Activated naive CD4-positive, alpha-beta T cell treated with anti-CD3 and anti-CD28 coated beads, Interleukin-2, amount 10 ng/mL, durations not matched to agents 7 days and 5 days (primary cell): ENCODE data around the gene PRKAG2.

Experiments
- CTCF ChIA-PET: fragments of 350-600 bp; sonication (Branson Sonifier 250); formaldehyde crosslinking; loops from one replicate; lab custom pipeline; 2021; ENCODE audit warnings: antibody characterized with exemption; lab: Charles Lee
- DNase-seq: peaks from one replicate; pipeline ENCODE4 v3.0.0-alpha.2; 2020
- H3K27ac Mint-ChIP-seq: one replicate; pipeline ENCODE4 v1.8.0; 2021; ENCODE audit warnings: mild to moderate bottlenecking, moderate library complexity, mixed read lengths
- H3K27me3 Mint-ChIP-seq: one replicate; pipeline ENCODE4 v1.8.0; 2021; ENCODE audit warnings: mild to moderate bottlenecking, mixed read lengths
- H3K36me3 Mint-ChIP-seq: one replicate; pipeline ENCODE4 v1.8.0; 2021; ENCODE audit warnings: mixed read lengths
- H3K4me1 Mint-ChIP-seq: one replicate; pipeline ENCODE4 v1.8.0; 2021; ENCODE audit warnings: mixed read lengths
- H3K4me3 Mint-ChIP-seq: one replicate; pipeline ENCODE4 v1.8.0; 2021; ENCODE audit warnings: mild to moderate bottlenecking, moderate library complexity, mixed read lengths
- H3K9me3 Mint-ChIP-seq: one replicate; pipeline ENCODE4 v1.8.0; 2021; ENCODE audit warnings: mixed read lengths

PRKAG2 gene

DNA sequence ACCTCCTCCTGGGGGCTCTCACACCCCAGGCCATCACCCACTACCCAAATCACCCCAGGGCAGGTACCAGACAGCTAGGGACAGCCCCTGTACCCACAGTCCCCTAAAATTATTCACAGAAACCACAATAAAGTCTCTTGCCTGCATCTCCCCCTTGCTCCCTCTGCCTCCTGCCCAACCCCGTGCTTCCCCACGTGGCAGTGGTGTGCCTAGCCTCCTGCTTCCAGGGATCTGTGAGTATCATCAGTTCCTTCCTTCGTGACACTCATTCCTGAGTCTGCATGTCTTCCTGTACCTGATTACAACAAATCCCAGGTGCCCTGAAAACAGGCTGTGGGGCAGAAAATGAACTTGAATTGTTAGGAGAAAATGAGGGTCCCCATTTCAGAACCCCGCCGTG is 61.5 kb downstream of the PRKAG2 start:
- no peak overlapping the region for H3K4me3 Mint-ChIP-seq
- H3K36me3 Mint-ChIP-seq: no peaks in the 10 kb centered on the region
- DNase-seq: no peak
- H3K27ac Mint-ChIP-seq: no peak overlapping the region
- no peaks in the 10 kb centered on the region for H3K27me3 Mint-ChIP-seq
- H3K4me1 Mint-ChIP-seq: no peaks in the 10 kb centered on the region
- no peaks in the 10 kb centered on the region for H3K9me3 Mint-ChIP-seq
- CTCF ChIA-PET: no interaction called here

DNA sequence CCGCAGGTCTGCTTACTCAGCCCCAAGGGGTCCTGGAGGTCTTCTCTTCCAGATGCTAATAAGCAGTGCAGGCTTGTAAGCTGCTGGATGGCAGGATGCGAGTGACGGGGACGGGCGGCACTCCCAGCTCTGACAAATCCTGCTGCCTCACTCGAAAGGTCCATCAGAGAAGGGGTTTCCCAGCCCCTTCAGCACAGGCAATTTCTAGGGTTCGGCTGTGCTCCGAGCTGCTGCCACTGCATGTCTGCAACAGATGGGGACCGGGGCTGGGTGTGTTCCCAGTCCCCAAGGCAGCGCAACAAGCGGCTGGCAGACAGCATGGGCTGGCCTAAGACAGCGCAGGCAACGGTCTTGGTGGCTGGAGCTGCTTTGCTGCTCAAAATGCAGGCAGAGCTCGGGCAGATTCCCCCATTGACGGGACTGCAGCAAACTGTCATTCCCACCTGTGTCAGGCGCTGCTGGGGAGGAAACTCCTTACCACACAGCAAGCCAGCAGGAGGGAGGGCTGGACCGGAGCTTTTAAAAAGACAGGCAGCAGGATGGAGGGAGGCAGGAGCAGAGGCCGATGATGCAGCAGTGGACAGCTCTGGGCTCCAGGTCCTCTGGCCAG is 62.4 kb downstream of the PRKAG2 start:
- Mint-ChIP-seq H3K27me3 (no peaks in the 10 kb centered on the region), H3K36me3 (no peaks in the 10 kb centered on the region)

DNA sequence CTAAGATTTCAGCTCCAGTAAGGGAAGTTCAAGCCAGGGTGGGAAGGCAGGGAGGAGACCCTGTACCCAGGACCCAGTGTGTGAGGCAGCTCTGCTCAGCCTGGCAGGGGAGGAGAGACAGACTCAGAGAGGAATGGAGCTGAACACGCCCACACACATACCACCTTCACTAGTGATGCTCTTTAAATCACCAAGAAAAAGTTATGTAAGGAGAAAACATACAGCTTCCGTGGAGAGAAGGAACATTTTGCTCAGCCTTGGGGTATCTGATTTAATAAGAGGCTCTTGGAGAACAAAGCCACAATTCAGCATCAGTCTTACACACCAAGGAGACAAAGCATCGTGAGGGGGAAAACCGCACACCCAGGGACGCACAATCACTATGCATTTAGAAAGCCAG is 62.9 kb downstream of the PRKAG2 start:
- Mint-ChIP-seq H3K27ac (no peak overlapping the region), H3K27me3 (no peaks in the 10 kb centered on the region), H3K9me3 (no peaks in the 10 kb centered on the region), H3K4me1 (no peaks in the 10 kb centered on the region), H3K36me3 (no peaks in the 10 kb centered on the region), H3K4me3 (no peak overlapping the region)
- DNase-seq: no peak
- CTCF ChIA-PET: no interaction called here

More for the DNA sequence above, 62.4 kb downstream of the PRKAG2 start:
- Mint-ChIP-seq H3K4me1 (no peaks in the 10 kb centered on the region), H3K9me3 (no peaks in the 10 kb centered on the region), H3K27ac (no peak overlapping the region), H3K4me3 (no peak overlapping the region)
- no peak for DNase-seq
- CTCF ChIA-PET: no interaction called here

DNA sequence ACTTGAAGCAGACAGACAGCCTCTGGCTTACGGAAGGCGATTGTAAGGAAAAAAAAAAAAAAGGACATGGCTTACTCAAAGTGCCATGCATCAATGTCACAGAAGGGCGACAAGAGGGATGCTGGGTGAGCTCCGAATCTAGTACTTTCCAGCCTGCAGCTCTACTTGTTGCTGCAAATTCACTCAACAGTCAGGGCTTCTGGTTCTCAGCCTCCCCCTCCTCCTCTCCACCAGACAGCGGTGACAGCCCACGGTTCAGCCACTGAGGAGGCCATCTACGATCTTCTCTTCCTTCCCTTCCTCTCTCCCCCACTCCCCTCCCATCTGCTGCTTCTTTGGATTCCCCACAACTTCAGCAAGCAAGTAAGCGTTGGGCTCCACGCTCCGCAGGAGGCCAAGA is 63.5 kb downstream of the PRKAG2 start:
- no peaks in the 10 kb centered on the region for H3K36me3 Mint-ChIP-seq
- no peak for DNase-seq
- no peaks in the 10 kb centered on the region for H3K9me3 Mint-ChIP-seq
- no peaks in the 10 kb centered on the region for H3K4me1 Mint-ChIP-seq
- H3K4me3 Mint-ChIP-seq: no peak overlapping the region
- no peaks in the 10 kb centered on the region for H3K27me3 Mint-ChIP-seq
- CTCF ChIA-PET: no interaction called here
- no peak overlapping the region for H3K27ac Mint-ChIP-seq

GRCh38 chr7:151812967-151813366 is 63.9 kb downstream of the PRKAG2 start:
- H3K9me3 Mint-ChIP-seq: no peaks in the 10 kb centered on the region
- no peak overlapping the region for H3K27ac Mint-ChIP-seq
- no peak for DNase-seq
- no peaks in the 10 kb centered on the region for H3K36me3 Mint-ChIP-seq
- H3K27me3 Mint-ChIP-seq: no peaks in the 10 kb centered on the region
- no peak overlapping the region for H3K4me3 Mint-ChIP-seq
- no peaks in the 10 kb centered on the region for H3K4me1 Mint-ChIP-seq
- CTCF ChIA-PET: no interaction called here

DNA sequence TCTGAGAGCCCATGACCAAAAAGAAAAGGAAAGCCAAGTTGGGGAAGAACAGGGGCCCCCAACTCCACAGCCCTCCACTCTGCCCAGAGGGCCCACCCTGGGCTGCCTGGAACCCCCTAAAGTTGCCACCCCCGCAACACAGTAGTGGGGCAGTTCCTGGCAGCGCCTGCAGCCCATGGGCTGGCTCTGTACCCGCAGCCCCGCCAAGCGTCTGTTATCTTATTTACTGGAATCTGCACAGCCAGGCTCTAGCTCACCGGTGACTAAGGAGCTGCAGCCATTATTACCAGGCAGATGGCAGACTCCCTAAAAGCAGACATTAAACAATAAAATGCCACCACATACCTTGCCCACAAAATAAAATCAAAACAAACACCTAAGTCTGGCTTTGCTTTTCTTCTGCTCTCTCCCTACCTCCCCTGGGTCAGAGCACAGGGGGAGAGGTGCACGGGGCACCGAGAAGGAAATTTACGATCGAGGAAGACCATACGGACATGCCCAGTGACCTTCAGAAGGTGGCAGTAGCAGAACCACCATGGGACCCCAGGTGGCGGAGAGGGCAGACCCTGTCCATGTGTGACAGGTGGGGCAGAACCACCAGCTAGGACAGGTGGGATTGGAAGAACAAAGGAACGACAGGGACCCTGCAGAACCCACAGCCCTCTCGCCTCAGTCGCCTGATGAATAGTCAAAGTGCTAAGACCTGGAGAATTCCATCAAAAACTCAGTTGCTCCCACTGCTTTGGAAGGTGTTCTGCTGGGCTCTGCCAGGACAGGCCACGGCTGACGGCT is 66.3 kb downstream of the PRKAG2 start:
- no peak overlapping the region for H3K4me3 Mint-ChIP-seq
- CTCF ChIA-PET: interaction anchor here (1.2 kb wide), 1 partner anchor 28 kb away, joined by 4 read pairs; no protein-coding TSS in a partner anchor
- no peak overlapping the region for H3K27ac Mint-ChIP-seq
- H3K9me3 Mint-ChIP-seq: no peaks in the 10 kb centered on the region
- no peaks in the 10 kb centered on the region for H3K4me1 Mint-ChIP-seq
- DNase-seq: no peak
- no peaks in the 10 kb centered on the region for H3K36me3 Mint-ChIP-seq
- no peaks in the 10 kb centered on the region for H3K27me3 Mint-ChIP-seq

GRCh38 chr7:151809864-151810170 is 67.1 kb downstream of the PRKAG2 start:
- no peak overlapping the region for H3K27ac Mint-ChIP-seq
- CTCF ChIA-PET: interaction anchor here (1.2 kb wide), 1 partner anchor 27 kb away, joined by 4 read pairs; no protein-coding TSS in a partner anchor
- no peak overlapping the region for H3K4me3 Mint-ChIP-seq
- H3K27me3 Mint-ChIP-seq: no peaks in the 10 kb centered on the region
- H3K4me1 Mint-ChIP-seq: no peaks in the 10 kb centered on the region
- H3K36me3 Mint-ChIP-seq: no peaks in the 10 kb centered on the region
- no peak for DNase-seq
- no peaks in the 10 kb centered on the region for H3K9me3 Mint-ChIP-seq

DNA sequence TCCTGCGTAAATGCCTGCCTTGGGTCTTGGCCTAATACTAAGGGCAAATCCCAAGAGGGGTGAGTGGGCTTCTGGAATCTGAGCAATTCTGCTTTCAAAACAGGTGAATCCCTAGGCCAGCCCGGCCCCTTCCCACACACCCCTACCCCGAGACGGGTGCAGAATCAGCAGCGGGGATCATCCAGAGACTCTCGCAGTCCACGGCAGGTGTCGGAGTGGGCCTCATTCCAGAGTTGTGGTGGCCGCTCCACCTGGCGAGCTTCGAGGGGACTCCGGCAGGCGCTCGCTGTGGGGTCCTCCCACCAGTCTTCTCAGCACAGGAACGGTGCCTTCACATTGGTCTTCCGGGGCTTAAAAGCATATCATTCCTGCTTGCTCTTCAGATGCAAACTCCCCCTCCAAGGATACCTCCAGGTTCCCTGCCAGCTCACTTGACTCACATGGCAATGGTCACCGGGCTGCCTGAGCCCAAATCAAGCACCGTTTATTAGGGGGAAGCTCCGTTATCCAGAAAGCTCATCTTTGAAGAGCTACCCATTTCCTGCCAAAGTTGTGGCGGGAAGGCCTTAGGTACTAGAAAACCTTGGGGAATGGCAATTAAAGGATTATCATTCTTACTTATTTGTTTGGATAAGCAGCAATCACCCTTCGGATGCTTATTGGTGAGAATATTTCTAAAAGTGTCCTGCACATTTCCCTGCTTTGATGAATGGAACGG is 67.6 kb downstream of the PRKAG2 start:
- H3K9me3 Mint-ChIP-seq: no peaks in the 10 kb centered on the region
- no peak overlapping the region for H3K27ac Mint-ChIP-seq
- no peaks in the 10 kb centered on the region for H3K4me1 Mint-ChIP-seq
- no peak for DNase-seq
- H3K4me3 Mint-ChIP-seq: no peak overlapping the region
- H3K27me3 Mint-ChIP-seq: no peaks in the 10 kb centered on the region
- H3K36me3 Mint-ChIP-seq: no peaks in the 10 kb centered on the region
- CTCF ChIA-PET: interaction anchor here (1.2 kb wide), 1 partner anchor 27 kb away, joined by 4 read pairs; no protein-coding TSS in a partner anchor

DNA sequence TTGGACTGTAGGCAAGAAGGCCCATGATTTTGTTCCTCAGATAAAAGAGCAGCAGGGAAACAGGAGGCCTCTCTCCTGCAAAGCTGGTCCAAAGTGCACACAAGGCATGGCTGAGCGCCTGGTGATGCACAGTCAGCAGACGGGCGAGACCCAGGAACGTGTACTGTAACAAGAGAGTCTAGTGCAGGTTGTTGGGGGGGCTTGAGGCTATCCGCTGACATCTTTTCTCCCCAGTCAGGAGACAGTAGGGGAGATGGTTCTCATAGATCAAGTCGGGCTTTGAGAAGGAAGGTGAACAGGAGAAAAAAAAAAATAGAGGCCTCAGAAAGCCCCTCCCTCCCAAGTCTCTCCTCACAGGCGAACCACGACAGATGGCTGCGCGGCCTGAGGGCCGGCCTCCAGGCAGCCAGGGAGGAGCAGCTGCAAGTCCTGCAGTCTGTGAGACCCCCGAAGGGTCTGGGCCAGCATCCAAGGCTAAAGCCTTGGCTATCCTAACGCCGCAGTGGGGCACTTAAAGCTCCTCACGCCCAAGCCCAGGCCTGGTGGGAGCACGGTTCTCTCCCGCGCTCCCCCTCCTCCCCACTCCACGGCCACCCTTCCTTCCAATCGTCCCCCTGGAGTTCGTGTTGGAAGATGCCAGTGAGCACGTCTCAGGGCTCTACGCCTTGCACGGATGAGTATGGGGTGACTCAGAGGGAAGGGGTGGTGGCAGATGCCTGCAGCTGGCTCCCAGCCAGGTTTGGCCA is 68.3 kb downstream of the PRKAG2 start:
- CTCF ChIA-PET: no interaction called here
- Mint-ChIP-seq H3K9me3 (no peaks in the 10 kb centered on the region), H3K27ac (no peak overlapping the region), H3K4me1 (no peaks in the 10 kb centered on the region), H3K27me3 (no peaks in the 10 kb centered on the region), H3K36me3 (no peaks in the 10 kb centered on the region), H3K4me3 (no peak overlapping the region)
- no peak for DNase-seq

- Mint-ChIP-seq H3K27me3 (no peaks in the 10 kb centered on the region), H3K4me1 (no peaks in the 10 kb centered on the region)
Measured at GRCh38 chr7:151807846-151808245, 69.1 kb downstream of the PRKAG2 start.

DNA sequence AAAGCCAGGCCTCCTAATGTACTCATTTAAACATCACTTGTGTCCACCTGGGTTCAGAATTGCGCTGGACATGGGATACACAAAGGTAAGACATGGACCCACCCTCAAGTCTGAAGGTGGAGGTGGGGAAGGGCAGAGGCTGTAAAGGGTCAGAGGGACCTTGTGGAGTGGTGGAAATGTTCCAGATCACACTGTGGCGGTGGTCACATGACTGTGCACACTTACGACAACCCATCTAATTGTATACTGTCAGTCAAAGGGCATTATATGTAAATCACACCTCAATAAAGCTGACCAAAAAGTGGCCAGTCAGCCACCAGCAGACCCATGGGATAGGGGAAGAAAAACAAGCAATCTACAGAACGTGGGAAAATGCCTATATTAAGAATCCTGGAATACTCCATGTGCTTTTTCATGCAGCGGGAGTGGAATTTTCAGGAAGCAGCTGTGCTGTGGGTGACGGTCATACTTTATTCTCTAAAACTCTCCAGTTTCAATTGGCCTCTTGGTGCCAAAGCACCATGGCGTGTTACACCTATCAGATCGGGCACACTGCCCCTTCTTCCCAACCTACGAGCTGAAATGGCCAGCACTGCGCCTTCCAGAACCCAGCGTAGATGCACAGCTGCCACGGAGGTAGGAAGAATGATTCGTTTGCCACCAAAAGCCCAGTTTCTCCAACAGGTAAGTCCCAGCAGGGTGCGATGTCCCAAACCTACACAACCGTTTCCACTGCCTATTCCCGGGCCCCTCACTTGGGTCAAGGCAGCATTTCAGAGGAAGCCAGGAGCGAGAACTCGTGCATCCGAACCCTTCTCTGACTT is 69.8 kb downstream of the PRKAG2 start:
- no peaks in the 10 kb centered on the region for H3K36me3 Mint-ChIP-seq
- CTCF ChIA-PET: no interaction called here
- H3K27ac Mint-ChIP-seq: no peak overlapping the region
- no peak for DNase-seq
- H3K9me3 Mint-ChIP-seq: no peaks in the 10 kb centered on the region
- no peaks in the 10 kb centered on the region for H3K27me3 Mint-ChIP-seq
- H3K4me1 Mint-ChIP-seq: no peaks in the 10 kb centered on the region
- H3K4me3 Mint-ChIP-seq: no peak overlapping the region

More at GRCh38 chr7:151807846-151808245, 69.1 kb downstream of the PRKAG2 start:
- Mint-ChIP-seq H3K36me3 (no peaks in the 10 kb centered on the region), H3K27ac (no peak overlapping the region), H3K9me3 (no peaks in the 10 kb centered on the region), H3K4me3 (no peak overlapping the region)
- no peak for DNase-seq
- CTCF ChIA-PET: no interaction called here

DNA sequence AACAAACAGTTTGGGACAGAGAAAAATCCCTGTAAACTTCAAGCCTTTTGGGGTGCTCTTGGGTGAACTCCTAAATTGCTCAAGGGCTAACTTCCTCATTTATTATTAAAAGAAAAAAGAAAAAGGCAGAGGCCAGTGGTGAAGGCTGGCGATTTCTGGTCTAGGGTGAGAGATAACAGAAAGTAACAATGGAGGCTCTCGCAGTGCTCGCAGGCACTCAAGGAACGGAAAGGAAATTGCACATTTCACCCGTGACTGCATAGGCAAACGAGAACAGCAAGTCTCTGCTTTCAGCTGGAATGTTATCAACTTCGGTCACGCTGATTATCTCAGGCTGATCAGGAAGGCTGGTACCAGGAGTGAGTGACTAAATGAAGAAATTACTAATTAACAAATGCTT is 70.7 kb downstream of the PRKAG2 start:
- no peaks in the 10 kb centered on the region for H3K9me3 Mint-ChIP-seq
- no peak overlapping the region for H3K4me3 Mint-ChIP-seq
- CTCF ChIA-PET: no interaction called here

GRCh38 chr7:151805191-151805590 is 71.7 kb downstream of the PRKAG2 start:
- Mint-ChIP-seq H3K4me3 (no peak overlapping the region), H3K27me3 (no peaks in the 10 kb centered on the region), H3K27ac (no peak overlapping the region), H3K4me1 (no peaks in the 10 kb centered on the region), H3K36me3 (no peaks in the 10 kb centered on the region), H3K9me3 (no peaks in the 10 kb centered on the region)
- CTCF ChIA-PET: no interaction called here
- DNase-seq: no peak

More for the DNA sequence above, 70.7 kb downstream of the PRKAG2 start:
- Mint-ChIP-seq H3K36me3 (no peaks in the 10 kb centered on the region), H3K27me3 (no peaks in the 10 kb centered on the region), H3K4me1 (no peaks in the 10 kb centered on the region), H3K27ac (no peak overlapping the region)
- no peak for DNase-seq
